HEK293T (cell line): ENCODE data around the gene OR5K2.

Source experiments
- BHLHE40 ChIP-seq: fragments of 450-650 bp; IDR thresholded peaks from 2 replicates; pipeline ENCODE4 v1.6.1; 2016; ENCODE audit warnings: mild to moderate bottlenecking, moderate library complexity, borderline replicate concordance
- FOXK2 ChIP-seq: fragments of 450-650 bp; IDR thresholded peaks from 2 replicates; pipeline ENCODE4 v1.6.1; 2016; ENCODE audit warnings: mild to moderate bottlenecking
- HDGF ChIP-seq: fragments of 450-650 bp; IDR thresholded peaks from 2 replicates; pipeline ENCODE4 v1.6.1; 2017; ENCODE audit warnings: antibody characterized with exemption, borderline replicate concordance
- L3MBTL2 ChIP-seq: fragments of 450-650 bp; conservative IDR thresholded peaks from 2 replicates; pipeline ENCODE4 v1.6.1; 2016; ENCODE audit warnings: mild to moderate bottlenecking
- SP1 ChIP-seq: fragments of 450-650 bp; IDR thresholded peaks from 2 replicates; pipeline ENCODE4 v1.6.1; 2017
- SUZ12 ChIP-seq: fragments of 450-650 bp; IDR thresholded peaks from 2 replicates; pipeline ENCODE4 v1.6.1; 2016; ENCODE audit warnings: mild to moderate bottlenecking
- TARDBP ChIP-seq: fragments of 450-650 bp; IDR thresholded peaks from 2 replicates; pipeline ENCODE4 v1.6.1; 2016
- ZNF384 ChIP-seq: fragments of 450-650 bp; IDR thresholded peaks from 2 replicates; pipeline ENCODE4 v1.6.1; 2016

- TF ChIP-seq TARDBP (no peak), FOXK2 (no peak), BHLHE40 (no peak), L3MBTL2 (no peak), HDGF (no peak), SP1 (no peak), ZNF384 (no peak), SUZ12 (no peak)
Measured at GRCh38 chr3:98531622-98532274, 34.3 kb downstream of the OR5K2 start, which contains the start of gene GPR15.
